CD4-positive, CD25-positive, alpha-beta regulatory T cell (primary cell): ENCODE results near the gene NUP210. TPM values are rescaled to one million over a fixed set of nuclear protein-coding genes. Genes with fewer than 3 reads are reported as not detected.

Experiments used
- ATAC-seq, 2 donors: fragments of 150-1000 bp; cut with Tn5 transposase; one replicate each; pipeline ENCODE4 v1.10.0; 2021; ENCODE audit warnings: low read depth in 2 of 2, moderate number of reproducible peaks in 2 of 2, moderate library complexity in 1 of 2
- DNase-seq, 3 donors: peaks; one replicate each; pipeline versions ENCODE4 v3.0.0 to v3.0.0-alpha.2; 2012 to 2022; ENCODE audit warnings: mixed read lengths in 1 of 3
- H3K27ac ChIP-seq: one replicate; pipeline ENCODE4 v1.7.0; 2013; ENCODE audit warnings: mild to moderate bottlenecking, low read length; ENCODE audit not compliant: insufficient read depth, poor library complexity, severe bottlenecking
- H3K27me3 ChIP-seq: one replicate; pipeline ENCODE4 v1.7.0; 2013; ENCODE audit warnings: low read length; ENCODE audit not compliant: control insufficient read depth, insufficient read depth
- H3K36me3 ChIP-seq: one replicate; pipeline ENCODE4 v1.7.0; 2013; ENCODE audit warnings: mild to moderate bottlenecking, low read length, moderate library complexity; ENCODE audit not compliant: control insufficient read depth, insufficient read depth
- H3K4me1 ChIP-seq: 2 replicates; pipeline ENCODE4 v1.7.0; 2013; ENCODE audit warnings: mild to moderate bottlenecking, low read length; ENCODE audit not compliant: insufficient read depth, control insufficient read depth, poor library complexity, severe bottlenecking
- H3K4me3 ChIP-seq: one replicate; pipeline ENCODE4 v1.7.0; 2013; ENCODE audit warnings: low read depth, mild to moderate bottlenecking, low read length, moderate library complexity
- H3K9me3 ChIP-seq, 2 experiments: 1 replicate in 1 of 2; 2 replicates in 1 of 2; pipeline ENCODE4 v1.7.0; 2013; ENCODE audit warnings: low read length in 2 of 2, mild to moderate bottlenecking in 1 of 2, moderate library complexity in 1 of 2; ENCODE audit not compliant: control insufficient read depth in 2 of 2
- H3K27ac Mint-ChIP-seq, 3 donors: one replicate each; pipeline ENCODE4 v1.8.0; 2020 to 2022; ENCODE audit warnings: mild to moderate bottlenecking in 3 of 3, mixed read lengths in 3 of 3, moderate library complexity in 2 of 3
- H3K27me3 Mint-ChIP-seq: one replicate; pipeline ENCODE4 v1.8.0; 2022; ENCODE audit warnings: mild to moderate bottlenecking, mixed read lengths
- H3K36me3 Mint-ChIP-seq: one replicate; pipeline ENCODE4 v1.8.0; 2020; ENCODE audit warnings: mixed read lengths
- H3K4me1 Mint-ChIP-seq, 4 donors: one replicate each; pipeline ENCODE4 v1.8.0; 2020 to 2022; ENCODE audit warnings: mixed read lengths in 4 of 4, mild to moderate bottlenecking in 1 of 4
- H3K4me3 Mint-ChIP-seq, 4 donors: one replicate each; pipeline ENCODE4 v1.8.0; 2020 to 2022; ENCODE audit warnings: mild to moderate bottlenecking in 4 of 4, mixed read lengths in 4 of 4, moderate library complexity in 3 of 4
- H3K9me3 Mint-ChIP-seq, 7 donors: one replicate each; pipeline ENCODE4 v1.8.0; 2020 to 2022; ENCODE audit warnings: mixed read lengths in 7 of 7, mild to moderate bottlenecking in 3 of 7, moderate library complexity in 2 of 7
- polyA plus RNA-seq, 4 donors: library from polyadenylated mRNA; unstranded; fragments of 300-500 nt; fragmentation: Illumina TruSeq; gene quantifications; one replicate each; pipeline ENCODE4 v1.2.3, GENCODE V29; 2021
- total RNA-seq: library from RNA; stranded (reverse); gene quantifications from one replicate; pipeline ENCODE4 v1.2.3, GENCODE V29; 2022

NUP210 gene
- total and polyA plus RNA-seq, 5 donors from 2014 or later, result 42.4 to 125 (median 45.4) TPM

GRCh38 chr3:13268961-13269441, 151.1 kb downstream of the NUP210 start:
- Histone ChIP-seq H3K4me1 (no peaks in the 10 kb centered on the region), H3K9me3 (no peaks in the 10 kb centered on the region), H3K36me3 (no peaks in the 10 kb centered on the region), H3K27me3 (no peaks in the 10 kb centered on the region), H3K27ac (no peak overlapping the region), H3K4me3 (no peak overlapping the region)
- Mint-ChIP-seq H3K36me3 (no peaks in the 10 kb centered on the region), H3K9me3 (peaks cover 0 to 2% (median 0%) of the 10 kb centered on the region in 7 donors), H3K27ac (no peak overlapping the region), H3K4me1 (no peaks in the 10 kb centered on the region), H3K27me3 (peaks cover 12% of the 10 kb centered on the region), H3K4me3 (no peak overlapping the region)
- ATAC-seq (no peak), DNase-seq (no peak)

DNA sequence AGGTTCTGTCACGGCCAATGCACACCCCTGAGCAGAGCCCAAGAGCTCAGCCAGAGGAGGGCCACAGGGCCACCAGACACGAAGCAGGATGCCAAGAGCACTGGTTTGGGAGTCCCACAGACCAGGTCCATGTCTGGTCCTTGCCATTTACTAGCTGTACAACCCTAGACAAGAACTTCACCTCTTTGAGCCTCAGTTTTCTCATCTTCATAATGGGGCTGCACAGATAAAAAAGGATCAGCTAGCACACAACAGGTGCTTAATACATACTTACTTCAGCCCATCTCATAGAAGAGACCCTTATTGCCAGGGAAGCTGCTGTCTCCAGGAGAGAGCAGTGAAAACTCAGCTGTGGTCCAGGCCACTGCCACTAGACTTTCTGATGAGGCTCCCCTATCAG, 152.0 kb downstream of the NUP210 start:
- Mint-ChIP-seq H3K4me3 (no peak overlapping the region), H3K9me3 (peaks cover 0 to 2% (median 0%) of the 10 kb centered on the region in 7 donors), H3K27me3 (peaks cover 12% of the 10 kb centered on the region), H3K36me3 (no peaks in the 10 kb centered on the region), H3K27ac (no peak overlapping the region), H3K4me1 (no peaks in the 10 kb centered on the region)
- Histone ChIP-seq H3K27me3 (no peaks in the 10 kb centered on the region), H3K36me3 (no peaks in the 10 kb centered on the region), H3K4me3 (no peak overlapping the region), H3K4me1 (no peaks in the 10 kb centered on the region), H3K27ac (no peak overlapping the region), H3K9me3 (no peaks in the 10 kb centered on the region)
- no peak for ATAC-seq
- DNase-seq, result no peak

- H3K4me1 Mint-ChIP-seq, result peaks cover 0 to 9% (median 3%) of the 10 kb centered on the region in 4 donors
- no peak overlapping the region for H3K4me3 Mint-ChIP-seq
Observed at GRCh38 chr3:13266651-13267362, 153.3 kb downstream of the NUP210 start.

More at GRCh38 chr3:13266651-13267362, 153.3 kb downstream of the NUP210 start:
- no peaks in the 10 kb centered on the region for H3K36me3 Mint-ChIP-seq
- no peak overlapping the region for H3K27ac Mint-ChIP-seq
- Histone ChIP-seq H3K27me3 (no peaks in the 10 kb centered on the region), H3K4me3 (no peak overlapping the region), H3K27ac (no peak overlapping the region), H3K4me1 (no peaks in the 10 kb centered on the region), H3K36me3 (no peaks in the 10 kb centered on the region), H3K9me3 (no peaks in the 10 kb centered on the region)
- H3K9me3 Mint-ChIP-seq, result peaks cover 0 to 2% (median 0%) of the 10 kb centered on the region in 7 donors
- no peak for DNase-seq
- no peak for ATAC-seq
- peaks cover 12% of the 10 kb centered on the region for H3K27me3 Mint-ChIP-seq

Other genes starting within 250 kb of the NUP210 start
- gene HDAC11, start 60.0 kb upstream of the NUP210 start, total RNA-seq, result 3.8 TPM
- 1 to 10 TPM; 2.1 to 8.8 (median 3.0) TPM for gene HDAC11, start 60.0 kb upstream of the NUP210 start, polyA plus RNA-seq
- not detected for gene FBLN2, start 128.8 kb upstream of the NUP210 start, total RNA-seq
- gene FBLN2, start 128.8 kb upstream of the NUP210 start, polyA plus RNA-seq, result not detected